GM12865 (cell line): ENCODE results near the gene PPP1R16B.

Experiments used
- DNase-seq: peaks from one replicate; pipeline ENCODE4 v3.0.0; 2010; ENCODE audit warnings: low read depth
- H3K4me3 ChIP-seq: 2 replicates; pipeline ENCODE4 v1.5.1; 2011; ENCODE audit warnings: mild to moderate bottlenecking, low read depth, low read length, control low read depth
- CTCF ChIP-seq: IDR thresholded peaks from 2 replicates; pipeline ENCODE4 v1.5.1; 2011; ENCODE audit warnings: low read length, control low read depth, low read depth, inconsistent platforms; ENCODE audit not compliant: insufficient read depth; ENCODE audit errors: missing control alignments

PPP1R16B gene

GRCh38 chr20:38934530-38934929 is 129.0 kb downstream of the PPP1R16B start:
- DNase-seq, result no peak
- H3K4me3 ChIP-seq, result no peak overlapping the region
- no peak for TF ChIP-seq CTCF

GRCh38 chr20:38935285-38935684 is 129.8 kb downstream of the PPP1R16B start:
- H3K4me3 ChIP-seq, result no peak overlapping the region
- no peak for DNase-seq
- peak; percentile 19 for TF ChIP-seq CTCF

- H3K4me3 ChIP-seq, result no peak overlapping the region
- no peak for TF ChIP-seq CTCF
- DNase-seq, result no peak
Measured at GRCh38 chr20:38935967-38936407, 130.5 kb downstream of the PPP1R16B start.

- no peak overlapping the region for H3K4me3 ChIP-seq
- no peak for TF ChIP-seq CTCF
- DNase-seq, result no peak
Measured at GRCh38 chr20:38937000-38937399, 131.5 kb downstream of the PPP1R16B start.

- no peak for DNase-seq
- no peak for TF ChIP-seq CTCF
- no peak overlapping the region for H3K4me3 ChIP-seq
Measured at GRCh38 chr20:38937978-38938473, 132.5 kb downstream of the PPP1R16B start.

- TF ChIP-seq CTCF, result no peak
- no peak overlapping the region for H3K4me3 ChIP-seq
- DNase-seq, result no peak
Measured at GRCh38 chr20:38939686-38940085, 134.2 kb downstream of the PPP1R16B start.

- no peak overlapping the region for H3K4me3 ChIP-seq
- no peak for TF ChIP-seq CTCF
Measured at GRCh38 chr20:38940644-38941043, 135.1 kb downstream of the PPP1R16B start.

More at GRCh38 chr20:38940644-38941043, 135.1 kb downstream of the PPP1R16B start:
- no peak for DNase-seq
